Gastroesophageal sphincter (tissue), 3 donors: ENCODE measurements around the gene HOXC10.
A peak's percentile ranks its signal among the peaks of the same experiment; 100 is the strongest.

ENCODE experiments used
- POLR2A ChIP-seq, 2 donors: fragments of 450-650 bp; IDR thresholded peaks; one replicate each; pipeline ENCODE4 v1.6.1; 2017; ENCODE audit warnings: antibody characterized with exemption in 2 of 2, mild to moderate bottlenecking in 2 of 2, moderate library complexity in 1 of 2
- POLR2AphosphoS5 ChIP-seq: sonication (generic); formaldehyde crosslinking; IDR thresholded peaks from one replicate; pipeline ENCODE4 v1.6.1; 2017; ENCODE audit warnings: antibody characterized with exemption
- TF ChIP-seq, protein P1 (sequence below), 4 experiments: fragments of 200-600 bp in 2 of 4; fragments of 450-650 bp in 2 of 4; sonication (generic) in 1 of 4; IDR thresholded peaks; one replicate each; pipeline ENCODE4 v1.5.1; 2017 to 2019; ENCODE audit warnings: antibody characterized with exemption in 4 of 4, mild to moderate bottlenecking in 2 of 4, moderate library complexity in 2 of 4

DNA sequence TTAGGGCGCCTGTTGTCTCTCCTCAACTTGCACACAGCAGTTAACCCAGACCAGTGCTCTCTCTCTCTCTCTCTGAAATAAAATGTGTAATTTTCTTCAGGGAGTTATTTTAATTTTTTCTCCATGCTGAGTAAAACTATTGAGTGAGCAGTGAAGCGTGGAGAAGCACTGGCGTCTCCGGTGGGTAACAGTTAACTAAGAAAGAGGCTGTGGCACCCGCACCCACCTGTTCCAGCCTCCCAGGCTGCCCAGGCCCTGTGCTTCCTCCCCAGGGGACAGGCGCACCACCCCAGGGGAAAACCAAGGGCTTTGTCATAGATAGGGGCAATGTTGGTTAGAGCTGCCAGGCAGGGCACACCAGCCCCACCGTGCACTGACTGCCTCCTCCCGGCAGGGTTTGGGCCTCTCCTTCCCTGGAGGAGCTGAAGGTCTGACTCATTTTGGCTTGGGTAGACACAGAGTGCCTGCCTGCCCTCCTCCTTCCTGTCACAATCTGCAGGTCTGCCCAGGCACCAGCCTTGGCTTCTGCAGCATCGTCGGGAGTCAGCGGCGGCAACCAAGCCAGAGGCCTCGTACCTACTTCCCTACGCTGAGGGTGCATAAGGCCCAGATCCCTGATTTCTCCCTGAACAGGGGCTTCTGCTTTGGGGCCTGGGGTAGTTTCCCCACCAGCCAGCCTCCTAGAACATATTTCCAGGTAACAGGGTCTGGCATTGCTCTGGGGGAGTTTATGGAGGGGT is 51.8 kb downstream of the HOXC10 start:
- TF ChIP-seq, protein P1, sequence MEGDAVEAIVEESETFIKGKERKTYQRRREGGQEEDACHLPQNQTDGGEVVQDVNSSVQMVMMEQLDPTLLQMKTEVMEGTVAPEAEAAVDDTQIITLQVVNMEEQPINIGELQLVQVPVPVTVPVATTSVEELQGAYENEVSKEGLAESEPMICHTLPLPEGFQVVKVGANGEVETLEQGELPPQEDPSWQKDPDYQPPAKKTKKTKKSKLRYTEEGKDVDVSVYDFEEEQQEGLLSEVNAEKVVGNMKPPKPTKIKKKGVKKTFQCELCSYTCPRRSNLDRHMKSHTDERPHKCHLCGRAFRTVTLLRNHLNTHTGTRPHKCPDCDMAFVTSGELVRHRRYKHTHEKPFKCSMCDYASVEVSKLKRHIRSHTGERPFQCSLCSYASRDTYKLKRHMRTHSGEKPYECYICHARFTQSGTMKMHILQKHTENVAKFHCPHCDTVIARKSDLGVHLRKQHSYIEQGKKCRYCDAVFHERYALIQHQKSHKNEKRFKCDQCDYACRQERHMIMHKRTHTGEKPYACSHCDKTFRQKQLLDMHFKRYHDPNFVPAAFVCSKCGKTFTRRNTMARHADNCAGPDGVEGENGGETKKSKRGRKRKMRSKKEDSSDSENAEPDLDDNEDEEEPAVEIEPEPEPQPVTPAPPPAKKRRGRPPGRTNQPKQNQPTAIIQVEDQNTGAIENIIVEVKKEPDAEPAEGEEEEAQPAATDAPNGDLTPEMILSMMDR (IDR thresholded peaks at IDR 0.05), result peak in 1 of 4 experiments; percentile 20
- TF ChIP-seq POLR2AphosphoS5 (peak; percentile 69), POLR2A (IDR thresholded peaks at IDR 0.05) (no peak)
